HepG2 (cell line): ENCODE measurements around the gene GALNT9.

Source experiments
- MTF1 ChIP-seq: sonication (generic); formaldehyde crosslinking; IDR thresholded peaks from 2 replicates; pipeline ENCODE4 v1.5.0; 2020; ENCODE audit warnings: missing genetic modification reagents
- SMARCC2 ChIP-seq: fragments of 450-650 bp; IDR thresholded peaks from 2 replicates; pipeline ENCODE4 v1.6.1; 2017; ENCODE audit warnings: antibody characterized with exemption, mild to moderate bottlenecking
- SSRP1 ChIP-seq: IDR thresholded peaks from 2 replicates; pipeline ENCODE4 v1.6.1; 2016; ENCODE audit warnings: control low read depth

DNA sequence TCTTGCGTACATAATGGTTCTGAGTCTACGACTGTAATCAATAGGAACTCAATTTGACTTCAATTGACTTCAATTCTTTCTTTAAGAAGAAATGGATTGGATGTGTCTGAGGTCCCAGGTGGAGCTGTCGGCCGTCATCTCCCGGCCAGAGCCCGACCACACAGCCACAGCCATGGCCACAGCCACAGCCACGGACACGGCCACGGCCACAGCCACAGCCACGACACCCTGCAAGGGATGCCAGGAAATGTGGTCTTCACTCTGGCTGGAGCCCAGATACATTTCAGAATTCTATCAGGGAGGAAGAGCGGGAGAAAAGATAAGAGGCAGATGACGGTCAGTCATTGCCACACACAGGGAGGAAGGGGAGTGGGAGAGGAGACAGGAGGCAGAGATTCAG is 58.9 kb downstream of the GALNT9 start:
- TF ChIP-seq SSRP1 (CRISPR knock-in tag) (no peak), SMARCC2 (no peak), MTF1 (CRISPR knock-in tag) (no peak)
